AG04450 (cell line): ENCODE data around the gene SF3B3. TPM values are rescaled to one million over a fixed set of nuclear protein-coding genes. Genes with fewer than 3 reads are reported as not detected.

Experiments
- CTCF ChIA-PET: fragments of 300-600, 350-600 bp; formaldehyde crosslinking; extraction: SDS; loops from one replicate; lab custom pipeline; 2022; ENCODE audit warnings: antibody characterized with exemption, inconsistent platforms; lab: Charles Lee
- POLR2A ChIA-PET: fragments of 350-600 bp; formaldehyde crosslinking; extraction: SDS; loops from one replicate; lab custom pipeline; 2021; ENCODE audit warnings: antibody characterized with exemption, inconsistent platforms; lab: Yijun Ruan, JAX
- DNase-seq: peaks from one replicate; pipeline ENCODE4 v3.0.0-alpha.2; 2011; ENCODE audit warnings: low read depth, low spot score
- H3K27ac ChIP-seq: one replicate; pipeline ENCODE4 v1.5.1; 2012; ENCODE audit warnings: low read depth, low read length, control low read depth
- H3K27me3 ChIP-seq: one replicate; pipeline ENCODE4 v1.6.0; 2012; ENCODE audit warnings: low read length; ENCODE audit not compliant: control insufficient read depth, insufficient read depth
- H3K4me3 ChIP-seq: 2 replicates; pipeline ENCODE4 v1.5.1; 2011; ENCODE audit warnings: mild to moderate bottlenecking, low read depth, low read length, control low read depth
- H3K9me3 ChIP-seq: 2 replicates; pipeline ENCODE4 v1.5.1; 2012; ENCODE audit warnings: low read length; ENCODE audit not compliant: control insufficient read depth, insufficient read depth
- polyA plus RNA-seq: library from polyadenylated mRNA; depleted of rRNA; stranded (reverse); fragments of >200 nt; gene quantifications from 2 replicates; pipeline ENCODE4 v1.2.3, GENCODE V29; 2011
- TF ChIP-seq, protein P1 (sequence below): IDR thresholded peaks from 2 replicates; pipeline ENCODE4 v1.5.1; 2011; ENCODE audit warnings: low read depth, low read length, control low read depth, inconsistent platforms

Gene SF3B3
- polyA plus RNA-seq, 1 experiment = 139 TPM

DNA sequence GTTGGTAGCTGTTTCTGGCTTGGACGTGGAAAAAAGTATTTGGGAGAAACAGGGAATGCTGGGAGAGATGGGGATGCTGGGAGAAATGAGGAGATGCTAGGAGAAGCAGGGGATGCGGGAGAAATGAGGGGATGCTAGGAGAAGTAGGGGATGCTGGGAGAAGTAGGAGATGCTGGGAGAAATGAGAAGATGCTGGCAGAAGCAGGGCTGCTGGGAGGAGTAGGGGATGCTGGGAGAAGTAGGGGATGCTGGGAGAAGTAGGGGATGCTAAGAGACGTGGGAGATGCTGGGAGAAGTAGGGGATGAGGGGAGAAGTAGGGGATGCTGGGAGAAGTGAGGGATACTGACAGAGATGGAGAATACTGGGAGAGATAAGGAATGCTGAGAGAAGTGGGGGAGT is 77.1 kb downstream of the SF3B3 start:
- TF ChIP-seq, protein P1, sequence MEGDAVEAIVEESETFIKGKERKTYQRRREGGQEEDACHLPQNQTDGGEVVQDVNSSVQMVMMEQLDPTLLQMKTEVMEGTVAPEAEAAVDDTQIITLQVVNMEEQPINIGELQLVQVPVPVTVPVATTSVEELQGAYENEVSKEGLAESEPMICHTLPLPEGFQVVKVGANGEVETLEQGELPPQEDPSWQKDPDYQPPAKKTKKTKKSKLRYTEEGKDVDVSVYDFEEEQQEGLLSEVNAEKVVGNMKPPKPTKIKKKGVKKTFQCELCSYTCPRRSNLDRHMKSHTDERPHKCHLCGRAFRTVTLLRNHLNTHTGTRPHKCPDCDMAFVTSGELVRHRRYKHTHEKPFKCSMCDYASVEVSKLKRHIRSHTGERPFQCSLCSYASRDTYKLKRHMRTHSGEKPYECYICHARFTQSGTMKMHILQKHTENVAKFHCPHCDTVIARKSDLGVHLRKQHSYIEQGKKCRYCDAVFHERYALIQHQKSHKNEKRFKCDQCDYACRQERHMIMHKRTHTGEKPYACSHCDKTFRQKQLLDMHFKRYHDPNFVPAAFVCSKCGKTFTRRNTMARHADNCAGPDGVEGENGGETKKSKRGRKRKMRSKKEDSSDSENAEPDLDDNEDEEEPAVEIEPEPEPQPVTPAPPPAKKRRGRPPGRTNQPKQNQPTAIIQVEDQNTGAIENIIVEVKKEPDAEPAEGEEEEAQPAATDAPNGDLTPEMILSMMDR = no peak
- DNase-seq = no peak
- no peaks in the 10 kb centered on the region for H3K9me3 ChIP-seq
- H3K27me3 ChIP-seq = no peaks in the 10 kb centered on the region
- no peak overlapping the region for H3K27ac ChIP-seq
- no peak overlapping the region for H3K4me3 ChIP-seq
- CTCF ChIA-PET = no interaction called here
- POLR2A ChIA-PET = no interaction called here

DNA sequence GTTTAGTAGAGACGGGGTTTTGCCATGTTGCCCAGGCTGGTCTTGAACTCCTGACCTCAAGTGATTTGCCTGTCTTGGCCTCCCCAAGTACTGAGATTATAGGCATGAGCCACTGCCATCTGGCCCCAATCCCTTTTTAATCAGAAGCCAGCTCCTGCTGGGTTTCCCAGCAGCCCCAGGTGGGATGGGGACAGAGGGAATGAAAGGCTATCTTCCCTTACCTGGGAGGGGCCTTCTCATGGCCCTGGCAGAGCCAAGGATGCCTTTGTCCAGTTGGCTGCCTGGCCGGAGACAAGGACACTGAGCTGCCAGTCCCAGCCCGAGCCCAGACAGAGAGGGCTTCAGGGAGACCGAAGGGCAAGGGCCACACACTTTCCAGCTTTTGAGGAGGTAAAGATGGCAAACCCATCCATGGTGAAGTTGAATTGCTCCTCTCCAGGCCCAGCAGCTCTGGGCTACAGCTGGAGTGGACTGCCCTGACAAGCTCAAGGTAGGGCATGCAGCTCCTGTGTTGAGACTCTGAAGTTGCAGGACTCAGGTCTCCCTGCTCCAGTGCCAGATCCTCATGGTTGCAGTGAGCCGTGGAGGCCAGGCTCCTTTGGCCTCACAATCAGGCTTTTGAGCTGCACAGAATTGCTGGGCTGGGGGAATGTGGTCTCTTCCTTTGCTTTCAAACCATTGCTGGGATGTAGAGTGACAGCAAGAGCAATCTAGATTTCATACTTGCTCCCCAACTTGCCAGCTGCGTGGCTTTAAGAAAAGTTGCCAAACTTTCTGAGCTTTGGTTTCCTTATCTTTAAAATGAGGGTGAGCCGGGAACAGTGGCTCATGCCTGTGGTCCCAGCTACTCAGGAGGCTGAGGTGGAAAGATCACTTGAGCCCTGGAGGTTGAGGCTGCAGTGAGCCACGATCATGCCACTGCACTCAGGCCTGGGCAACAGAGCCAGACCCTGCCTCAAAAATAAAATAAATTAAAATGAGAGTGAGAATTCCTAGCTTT is 78.3 kb downstream of the SF3B3 start:
- Histone ChIP-seq H3K4me3 (no peak overlapping the region), H3K27me3 (no peaks in the 10 kb centered on the region), H3K9me3 (no peaks in the 10 kb centered on the region), H3K27ac (no peak overlapping the region)
- CTCF ChIA-PET = interaction anchor here (1.1 to 1.7 kb wide), 2 partner anchors 11 to 169 kb away, joined by 3 to 4 read pairs; no protein-coding TSS in a partner anchor
- POLR2A ChIA-PET = no interaction called here
- no peak for DNase-seq
- TF ChIP-seq, protein P1 = no peak

DNA sequence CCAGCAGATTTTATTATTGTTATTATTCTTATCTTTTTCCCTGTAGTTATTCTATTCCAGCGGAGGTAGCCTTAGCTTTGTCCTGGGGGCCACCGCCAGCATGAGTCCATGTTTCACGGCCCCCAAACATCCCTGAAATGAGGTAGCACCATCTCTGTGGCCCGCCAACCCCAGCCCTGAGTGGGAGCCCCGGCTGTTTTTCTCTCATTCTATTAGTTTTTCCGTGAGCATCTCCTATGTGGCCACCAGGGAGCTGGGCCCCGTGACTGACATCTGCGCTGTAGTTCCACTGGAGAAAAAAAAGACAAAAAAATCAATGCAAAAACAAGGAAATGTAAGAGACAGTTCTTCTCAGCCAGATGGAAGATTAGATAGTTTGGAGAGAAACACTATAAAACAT is 79.2 kb downstream of the SF3B3 start:
- ChIA-PET POLR2A (no interaction called here), CTCF (interaction anchor here (1.1 to 1.7 kb wide), 2 partner anchors 12 to 168 kb away, joined by 3 to 4 read pairs; no protein-coding TSS in a partner anchor)
- TF ChIP-seq, protein P1 = no peak
- H3K4me3 ChIP-seq = no peak overlapping the region
- H3K27me3 ChIP-seq = peaks cover 2% of the 10 kb centered on the region
- DNase-seq = no peak
- H3K27ac ChIP-seq = no peak overlapping the region
- no peaks in the 10 kb centered on the region for H3K9me3 ChIP-seq

DNA sequence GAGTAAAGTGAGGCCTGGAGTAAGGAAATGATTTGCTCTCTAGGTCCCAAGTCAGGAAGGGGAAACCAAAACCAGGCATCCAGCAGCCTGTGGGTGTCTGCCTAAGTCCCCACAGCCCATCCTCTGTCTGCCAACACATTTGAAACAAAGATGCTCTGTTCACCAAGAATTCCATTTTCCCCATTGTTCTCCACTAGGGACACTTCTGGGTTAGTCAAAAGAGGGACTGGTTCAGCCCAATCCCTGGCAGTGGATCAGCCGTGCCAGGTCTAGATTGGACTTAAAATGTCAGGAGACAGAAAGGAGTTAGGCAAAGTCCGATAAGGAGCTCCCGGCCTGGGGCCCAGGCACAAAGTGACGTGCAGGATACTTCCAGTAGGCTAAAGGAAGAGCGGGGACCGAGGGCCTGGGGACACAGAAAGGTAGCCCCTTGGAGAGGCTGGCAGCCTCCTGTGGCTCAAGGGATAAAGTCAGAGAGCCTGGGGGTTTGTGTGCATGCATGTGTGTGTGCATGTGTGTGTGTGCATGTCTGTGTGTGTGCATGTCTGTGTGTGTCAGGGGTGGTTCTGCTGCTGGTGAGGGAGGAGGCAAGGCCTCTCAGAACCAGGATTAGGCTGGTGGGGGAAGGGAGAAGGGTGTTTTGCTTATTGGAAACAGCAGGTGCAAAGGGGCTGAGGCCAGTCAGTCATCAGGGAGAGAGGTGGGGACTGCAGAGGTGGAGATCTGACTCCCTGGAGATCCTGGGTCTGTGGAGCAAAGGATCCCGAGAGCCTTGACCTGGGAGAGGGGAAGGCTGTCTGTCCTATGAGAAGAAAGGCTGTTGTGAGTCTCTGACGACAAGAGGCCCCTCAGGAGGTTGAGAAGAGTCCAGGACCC is 81.0 kb downstream of the SF3B3 start:
- Histone ChIP-seq H3K27ac (no peak overlapping the region), H3K4me3 (no peak overlapping the region), H3K27me3 (peaks cover 2% of the 10 kb centered on the region), H3K9me3 (no peaks in the 10 kb centered on the region)
- no peak for DNase-seq
- TF ChIP-seq, protein P1 = 0 out of 2 replicates have a peak, but pooled peaks have one; percentile 7
- POLR2A ChIA-PET = no interaction called here
- CTCF ChIA-PET = no interaction called here
